WTC11 (cell line): ENCODE data around the gene CCDC24. TPM values are rescaled to one million over a fixed set of nuclear protein-coding genes. Genes with fewer than 3 reads are reported as not detected.
A peak's percentile ranks its signal among the peaks of the same experiment; 100 is the strongest.

Experiments used
- ATAC-seq: fragments of 200-7000 bp; cut with Tn5 transposase; 2 replicates; pipeline ENCODE4 v1.10.0; 2021; ENCODE audit warnings: mild to moderate bottlenecking, moderate library complexity
- CTCF ChIA-PET: fragments of 300-600 bp; sonication (Branson Sonifier 250); formaldehyde crosslinking; loops from one replicate; lab custom pipeline; 2021; ENCODE audit warnings: antibody characterized with exemption; lab: Charles Lee
- POLR2A ChIA-PET: fragments of 350-600 bp; sonication (Branson Sonifier 250); formaldehyde crosslinking; loops from one replicate; lab custom pipeline; 2021; ENCODE audit warnings: antibody characterized with exemption; lab: Charles Lee
- DNase-seq: peaks from one replicate; pipeline ENCODE4 v3.0.0; 2021; ENCODE audit warnings: low spot score
- H3K27ac Mint-ChIP-seq: 2 replicates; pipeline ENCODE4 v1.8.0; 2021; ENCODE audit warnings: mixed read lengths
- H3K27me3 Mint-ChIP-seq: 2 replicates; pipeline ENCODE4 v1.8.0; 2021; ENCODE audit warnings: low read depth, mild to moderate bottlenecking, moderate library complexity, mixed read lengths
- H3K36me3 Mint-ChIP-seq: 2 replicates; pipeline ENCODE4 v1.8.0; 2021; ENCODE audit warnings: mixed read lengths
- H3K4me1 Mint-ChIP-seq: 2 replicates; pipeline ENCODE4 v1.8.0; 2022; ENCODE audit warnings: mixed read lengths
- H3K4me3 Mint-ChIP-seq: 2 replicates; pipeline ENCODE4 v1.8.0; 2021; ENCODE audit warnings: mild to moderate bottlenecking, moderate library complexity, mixed read lengths
- H3K9me3 Mint-ChIP-seq: 2 replicates; pipeline ENCODE4 v1.8.0; 2021; ENCODE audit warnings: mixed read lengths
- AFF4 ChIP-seq: sonication (generic); formaldehyde crosslinking; IDR thresholded peaks from 2 replicates; pipeline ENCODE4 v1.8.1; 2023; ENCODE audit warnings: mild to moderate bottlenecking, missing genetic modification reagents, borderline replicate concordance
- CREM ChIP-seq: sonication (generic); formaldehyde crosslinking; IDR thresholded peaks from 2 replicates; pipeline ENCODE4 v1.8.1; 2022; ENCODE audit warnings: mild to moderate bottlenecking, missing genetic modification reagents, moderate library complexity
- ELF4 ChIP-seq: sonication (generic); formaldehyde crosslinking; IDR thresholded peaks from 2 replicates; pipeline ENCODE4 v1.8.1; 2022; ENCODE audit warnings: low read depth, mild to moderate bottlenecking, moderate library complexity, missing genetic modification reagents
- FOXK1 ChIP-seq: sonication (generic); formaldehyde crosslinking; IDR thresholded peaks from 2 replicates; pipeline ENCODE4 v1.8.0; 2022; ENCODE audit warnings: mild to moderate bottlenecking, moderate library complexity, missing genetic modification reagents
- FOXP1 ChIP-seq: sonication (generic); formaldehyde crosslinking; IDR thresholded peaks from 2 replicates; pipeline ENCODE4 v1.8.0; 2022; ENCODE audit warnings: missing genetic modification reagents, mild to moderate bottlenecking, moderate library complexity, borderline replicate concordance
- GABPB1 ChIP-seq: sonication (generic); formaldehyde crosslinking; IDR thresholded peaks from 2 replicates; pipeline ENCODE4 v1.8.1; 2023; ENCODE audit warnings: mild to moderate bottlenecking, missing genetic modification reagents
- GRHL2 ChIP-seq: fragments of 250-450 bp; sonication (Bioruptor Pico); IDR thresholded peaks from 2 replicates; pipeline ENCODE4 v1.8.0; 2022; ENCODE audit warnings: mild to moderate bottlenecking, moderate library complexity; ENCODE audit not compliant: insufficient replicate concordance, severe bottlenecking
- JUN ChIP-seq: sonication (generic); formaldehyde crosslinking; IDR thresholded peaks from 2 replicates; pipeline ENCODE4 v1.8.0; 2023; ENCODE audit warnings: mild to moderate bottlenecking, missing genetic modification reagents
- NR1H2 ChIP-seq: sonication (generic); formaldehyde crosslinking; IDR thresholded peaks from 2 replicates; pipeline ENCODE4 v1.9.0; 2021; ENCODE audit warnings: mild to moderate bottlenecking, moderate library complexity, missing genetic modification reagents
- TEAD1 ChIP-seq: sonication (generic); formaldehyde crosslinking; IDR thresholded peaks from 2 replicates; pipeline ENCODE4 v1.8.0; 2022; ENCODE audit warnings: mild to moderate bottlenecking, missing genetic modification reagents
- ZBTB21 ChIP-seq: sonication (generic); formaldehyde crosslinking; IDR thresholded peaks from 2 replicates; pipeline ENCODE4 v1.8.1; 2023; ENCODE audit warnings: mild to moderate bottlenecking, missing genetic modification reagents, borderline replicate concordance
- ZNF219 ChIP-seq: sonication (generic); formaldehyde crosslinking; IDR thresholded peaks from 2 replicates; pipeline ENCODE4 v1.8.0; 2023; ENCODE audit warnings: missing genetic modification reagents, mild to moderate bottlenecking, borderline replicate concordance
- ZNF423 ChIP-seq: fragments of 250-450 bp; sonication (Bioruptor Pico); IDR thresholded peaks from 2 replicates; pipeline ENCODE4 v2.1.2; 2022; ENCODE audit warnings: mild to moderate bottlenecking, moderate library complexity
- total RNA-seq: library from RNA; stranded (reverse); gene quantifications from 3 replicates; pipeline ENCODE4 v1.2.3, GENCODE V29; 2021
- TF ChIP-seq, protein P1 (sequence below): sonication (generic); formaldehyde crosslinking; IDR thresholded peaks from 2 replicates; pipeline ENCODE4 v1.8.0; 2023; ENCODE audit warnings: missing genetic modification reagents
- TF ChIP-seq, protein P2 (sequence below): fragments of 250-450 bp; sonication (Bioruptor Pico); IDR thresholded peaks from 2 replicates; pipeline ENCODE4 v1.9.0; 2021; ENCODE audit warnings: mild to moderate bottlenecking, borderline replicate concordance
- TF ChIP-seq, protein P3 (sequence below): sonication (generic); formaldehyde crosslinking; IDR thresholded peaks from 2 replicates; pipeline ENCODE4 v1.8.1; 2023; ENCODE audit warnings: mild to moderate bottlenecking, missing genetic modification reagents, moderate library complexity
- TF ChIP-seq, protein P4 (sequence below): fragments of 200-600 bp; IDR thresholded peaks from 2 replicates; pipeline ENCODE4 v1.8.0; 2022; ENCODE audit warnings: antibody characterized with exemption

Gene CCDC24
- total RNA-seq, 1 experiment from 2014 or later, result 12.1 TPM

- DNase-seq, result no peak
- Mint-ChIP-seq H3K27me3 (no peaks in the 10 kb centered on the region; the same call in 1 of the 2 replicates), H3K27ac (no peak overlapping the region), H3K9me3 (no peaks in the 10 kb centered on the region), H3K36me3 (peaks cover 25% of the 10 kb centered on the region), H3K4me1 (peaks cover 31% of the 10 kb centered on the region), H3K4me3 (no peak overlapping the region)
- ChIA-PET POLR2A (no interaction called here), CTCF (interaction anchor here (1.1 kb wide), 1 partner anchor 13 kb away, joined by 4 read pairs; no protein-coding TSS in a partner anchor)
- no peak for TF ChIP-seq NR1H2 (CRISPR knock-in tag)
- no peak for ATAC-seq
Measured at GRCh38 chr1:43979261-43979527, 12.2 kb upstream of the CCDC24 start.

DNA sequence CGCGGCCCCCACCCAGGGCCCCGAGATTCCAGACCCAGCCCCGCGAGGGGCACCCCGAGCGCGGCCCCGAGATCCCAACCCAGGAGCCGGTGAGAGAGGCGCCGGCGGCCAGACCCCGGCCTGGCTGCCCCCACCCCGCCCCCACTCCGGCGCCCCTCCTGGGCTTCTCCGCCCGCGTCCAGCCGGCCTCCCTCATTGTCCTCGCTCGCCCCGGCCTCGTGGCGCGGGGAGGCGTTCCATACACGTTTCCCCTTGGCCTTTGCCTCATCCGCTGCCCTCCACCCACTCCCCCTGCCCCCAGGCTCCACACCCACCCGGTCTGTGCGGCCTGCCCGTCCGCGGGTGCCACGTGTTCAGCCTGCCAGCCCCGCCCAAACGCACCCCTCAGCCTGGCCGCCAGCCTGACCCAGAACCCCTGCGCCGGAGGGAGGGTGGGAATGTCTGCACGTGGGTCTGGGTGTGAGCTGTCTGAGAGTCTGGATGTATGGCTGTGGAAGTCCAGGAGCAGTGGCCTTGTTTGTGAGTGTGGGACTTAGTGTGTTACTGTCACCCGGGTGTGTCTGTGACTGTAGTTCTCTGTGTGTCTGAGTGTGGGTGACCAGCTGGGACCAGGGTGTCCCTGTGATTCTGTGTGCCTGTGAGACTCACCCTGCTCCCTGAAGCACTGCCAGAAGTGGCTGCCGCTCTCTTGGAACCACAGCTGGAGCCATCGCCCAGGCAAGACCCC lies 11.7 kb upstream of the CCDC24 start:
- Mint-ChIP-seq H3K9me3 (no peaks in the 10 kb centered on the region), H3K4me3 (peak overlapping the region; percentile 84), H3K36me3 (peaks cover 25% of the 10 kb centered on the region), H3K27me3 (no peaks in the 10 kb centered on the region; the same call in 1 of the 2 replicates), H3K27ac (peak overlapping the region; percentile 22; the same call in 1 of the 2 replicates), H3K4me1 (peaks cover 31% of the 10 kb centered on the region)
- CTCF ChIA-PET, result interaction anchor here (1.1 kb wide), 1 partner anchor 13 kb away, joined by 4 read pairs; no protein-coding TSS in a partner anchor
- DNase-seq, result peak; percentile 49
- no peak for ATAC-seq
- POLR2A ChIA-PET, result interaction anchor here (0.6 kb wide), 1 partner anchor 9 kb away, joined by 3 read pairs; no protein-coding TSS in a partner anchor
- TF ChIP-seq FOXP1 (CRISPR knock-in tag) (peak; percentile 44; the same call in 1 of the 2 replicates), TEAD1 (0 out of 2 replicates have a peak, but pooled peaks have one; percentile 2), AFF4 (CRISPR knock-in tag) (no peak), ZNF423 (no peak), ZBTB21 (CRISPR knock-in tag) (no peak), FOXK1 (CRISPR knock-in tag) (peak; percentile 34; the same call in 1 of the 2 replicates), CREM (no peak), GRHL2 (no peak), ZNF219 (CRISPR knock-in tag) (no peak), JUN (no peak), ELF4 (no peak), GABPB1 (CRISPR knock-in tag) (0 out of 2 replicates have a peak, but pooled peaks have one; percentile 14)
- TF ChIP-seq, protein P1, sequence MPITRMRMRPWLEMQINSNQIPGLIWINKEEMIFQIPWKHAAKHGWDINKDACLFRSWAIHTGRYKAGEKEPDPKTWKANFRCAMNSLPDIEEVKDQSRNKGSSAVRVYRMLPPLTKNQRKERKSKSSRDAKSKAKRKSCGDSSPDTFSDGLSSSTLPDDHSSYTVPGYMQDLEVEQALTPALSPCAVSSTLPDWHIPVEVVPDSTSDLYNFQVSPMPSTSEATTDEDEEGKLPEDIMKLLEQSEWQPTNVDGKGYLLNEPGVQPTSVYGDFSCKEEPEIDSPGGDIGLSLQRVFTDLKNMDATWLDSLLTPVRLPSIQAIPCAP (CRISPR knock-in tag), result no peak
- TF ChIP-seq, protein P2, sequence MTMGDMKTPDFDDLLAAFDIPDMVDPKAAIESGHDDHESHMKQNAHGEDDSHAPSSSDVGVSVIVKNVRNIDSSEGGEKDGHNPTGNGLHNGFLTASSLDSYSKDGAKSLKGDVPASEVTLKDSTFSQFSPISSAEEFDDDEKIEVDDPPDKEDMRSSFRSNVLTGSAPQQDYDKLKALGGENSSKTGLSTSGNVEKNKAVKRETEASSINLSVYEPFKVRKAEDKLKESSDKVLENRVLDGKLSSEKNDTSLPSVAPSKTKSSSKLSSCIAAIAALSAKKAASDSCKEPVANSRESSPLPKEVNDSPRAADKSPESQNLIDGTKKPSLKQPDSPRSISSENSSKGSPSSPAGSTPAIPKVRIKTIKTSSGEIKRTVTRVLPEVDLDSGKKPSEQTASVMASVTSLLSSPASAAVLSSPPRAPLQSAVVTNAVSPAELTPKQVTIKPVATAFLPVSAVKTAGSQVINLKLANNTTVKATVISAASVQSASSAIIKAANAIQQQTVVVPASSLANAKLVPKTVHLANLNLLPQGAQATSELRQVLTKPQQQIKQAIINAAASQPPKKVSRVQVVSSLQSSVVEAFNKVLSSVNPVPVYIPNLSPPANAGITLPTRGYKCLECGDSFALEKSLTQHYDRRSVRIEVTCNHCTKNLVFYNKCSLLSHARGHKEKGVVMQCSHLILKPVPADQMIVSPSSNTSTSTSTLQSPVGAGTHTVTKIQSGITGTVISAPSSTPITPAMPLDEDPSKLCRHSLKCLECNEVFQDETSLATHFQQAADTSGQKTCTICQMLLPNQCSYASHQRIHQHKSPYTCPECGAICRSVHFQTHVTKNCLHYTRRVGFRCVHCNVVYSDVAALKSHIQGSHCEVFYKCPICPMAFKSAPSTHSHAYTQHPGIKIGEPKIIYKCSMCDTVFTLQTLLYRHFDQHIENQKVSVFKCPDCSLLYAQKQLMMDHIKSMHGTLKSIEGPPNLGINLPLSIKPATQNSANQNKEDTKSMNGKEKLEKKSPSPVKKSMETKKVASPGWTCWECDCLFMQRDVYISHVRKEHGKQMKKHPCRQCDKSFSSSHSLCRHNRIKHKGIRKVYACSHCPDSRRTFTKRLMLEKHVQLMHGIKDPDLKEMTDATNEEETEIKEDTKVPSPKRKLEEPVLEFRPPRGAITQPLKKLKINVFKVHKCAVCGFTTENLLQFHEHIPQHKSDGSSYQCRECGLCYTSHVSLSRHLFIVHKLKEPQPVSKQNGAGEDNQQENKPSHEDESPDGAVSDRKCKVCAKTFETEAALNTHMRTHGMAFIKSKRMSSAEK (CRISPR knock-in tag), result no peak
- TF ChIP-seq, protein P3, sequence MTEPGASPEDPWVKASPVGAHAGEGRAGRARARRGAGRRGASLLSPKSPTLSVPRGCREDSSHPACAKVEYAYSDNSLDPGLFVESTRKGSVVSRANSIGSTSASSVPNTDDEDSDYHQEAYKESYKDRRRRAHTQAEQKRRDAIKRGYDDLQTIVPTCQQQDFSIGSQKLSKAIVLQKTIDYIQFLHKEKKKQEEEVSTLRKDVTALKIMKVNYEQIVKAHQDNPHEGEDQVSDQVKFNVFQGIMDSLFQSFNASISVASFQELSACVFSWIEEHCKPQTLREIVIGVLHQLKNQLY (CRISPR knock-in tag), result no peak
- TF ChIP-seq, protein P4, sequence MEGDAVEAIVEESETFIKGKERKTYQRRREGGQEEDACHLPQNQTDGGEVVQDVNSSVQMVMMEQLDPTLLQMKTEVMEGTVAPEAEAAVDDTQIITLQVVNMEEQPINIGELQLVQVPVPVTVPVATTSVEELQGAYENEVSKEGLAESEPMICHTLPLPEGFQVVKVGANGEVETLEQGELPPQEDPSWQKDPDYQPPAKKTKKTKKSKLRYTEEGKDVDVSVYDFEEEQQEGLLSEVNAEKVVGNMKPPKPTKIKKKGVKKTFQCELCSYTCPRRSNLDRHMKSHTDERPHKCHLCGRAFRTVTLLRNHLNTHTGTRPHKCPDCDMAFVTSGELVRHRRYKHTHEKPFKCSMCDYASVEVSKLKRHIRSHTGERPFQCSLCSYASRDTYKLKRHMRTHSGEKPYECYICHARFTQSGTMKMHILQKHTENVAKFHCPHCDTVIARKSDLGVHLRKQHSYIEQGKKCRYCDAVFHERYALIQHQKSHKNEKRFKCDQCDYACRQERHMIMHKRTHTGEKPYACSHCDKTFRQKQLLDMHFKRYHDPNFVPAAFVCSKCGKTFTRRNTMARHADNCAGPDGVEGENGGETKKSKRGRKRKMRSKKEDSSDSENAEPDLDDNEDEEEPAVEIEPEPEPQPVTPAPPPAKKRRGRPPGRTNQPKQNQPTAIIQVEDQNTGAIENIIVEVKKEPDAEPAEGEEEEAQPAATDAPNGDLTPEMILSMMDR, result no peak
